GM18520 (cell line): Measurements from ENCODE around the gene TBC1D22A.

Experiments used
- ATAC-seq: cut with Tn5 transposase; IDR thresholded peaks from one replicate; pipeline ENCODE4 v1.9.1; 2021; ENCODE audit not compliant: unreplicated experiment

Gene TBC1D22A

GRCh38 chr22:46947516-46948257 lies 185.2 kb downstream of the TBC1D22A start:
- ATAC-seq, result no peak

GRCh38 chr22:46948411-46949144 lies 186.1 kb downstream of the TBC1D22A start:
- ATAC-seq, result no peak

GRCh38 chr22:46951350-46951749 lies 188.9 kb downstream of the TBC1D22A start:
- no peak for ATAC-seq

GRCh38 chr22:46951973-46952372 lies 189.5 kb downstream of the TBC1D22A start:
- no peak for ATAC-seq

- no peak for ATAC-seq
Measured at GRCh38 chr22:46953968-46954765, 191.7 kb downstream of the TBC1D22A start.

GRCh38 chr22:46954781-46955180 lies 192.3 kb downstream of the TBC1D22A start:
- ATAC-seq, result no peak

- no peak for ATAC-seq
Measured at GRCh38 chr22:46956498-46957215, 194.2 kb downstream of the TBC1D22A start.

- no peak for ATAC-seq
Measured at GRCh38 chr22:46957521-46957920, 195.1 kb downstream of the TBC1D22A start.

GRCh38 chr22:46958191-46958590 lies 195.7 kb downstream of the TBC1D22A start:
- no peak for ATAC-seq

GRCh38 chr22:46958658-46959057 lies 196.2 kb downstream of the TBC1D22A start:
- ATAC-seq, result no peak

GRCh38 chr22:46959369-46959768 lies 196.9 kb downstream of the TBC1D22A start:
- ATAC-seq, result no peak

GRCh38 chr22:46961591-46962295 lies 199.3 kb downstream of the TBC1D22A start:
- ATAC-seq, result no peak

GRCh38 chr22:46962406-46962805 lies 200.0 kb downstream of the TBC1D22A start:
- no peak for ATAC-seq

GRCh38 chr22:46963672-46964545 lies 201.5 kb downstream of the TBC1D22A start:
- no peak for ATAC-seq

- ATAC-seq, result no peak
Measured at GRCh38 chr22:46964773-46965550, 202.5 kb downstream of the TBC1D22A start.

GRCh38 chr22:46965555-46966494 lies 203.4 kb downstream of the TBC1D22A start:
- no peak for ATAC-seq

- no peak for ATAC-seq
Measured at GRCh38 chr22:46966495-46966845, 204.0 kb downstream of the TBC1D22A start.

- no peak for ATAC-seq
Measured at GRCh38 chr22:46966846-46967245, 204.4 kb downstream of the TBC1D22A start.
